ENCODE data around the gene DMBX1. TPM values are rescaled to one million over a fixed set of nuclear protein-coding genes. Genes with fewer than 3 reads are reported as not detected.

DMBX1 gene
- total RNA-seq, 1 donor from 2014 or later, result not detected

DNA sequence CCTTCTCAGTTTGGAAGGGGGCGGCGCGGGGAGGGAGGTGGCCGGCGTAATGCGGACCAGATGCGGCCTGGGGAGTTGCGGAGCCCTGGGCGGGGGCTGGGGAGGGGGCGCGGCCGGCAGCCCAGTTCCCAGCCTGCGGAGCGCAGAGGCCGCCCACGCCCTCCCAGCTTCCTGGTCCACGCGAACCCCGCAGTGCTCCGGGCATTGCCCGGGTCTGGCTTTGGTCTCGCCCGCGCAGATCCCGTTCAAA lies 695 bp downstream of the DMBX1 start:
- TF ChIP-seq, protein P1, sequence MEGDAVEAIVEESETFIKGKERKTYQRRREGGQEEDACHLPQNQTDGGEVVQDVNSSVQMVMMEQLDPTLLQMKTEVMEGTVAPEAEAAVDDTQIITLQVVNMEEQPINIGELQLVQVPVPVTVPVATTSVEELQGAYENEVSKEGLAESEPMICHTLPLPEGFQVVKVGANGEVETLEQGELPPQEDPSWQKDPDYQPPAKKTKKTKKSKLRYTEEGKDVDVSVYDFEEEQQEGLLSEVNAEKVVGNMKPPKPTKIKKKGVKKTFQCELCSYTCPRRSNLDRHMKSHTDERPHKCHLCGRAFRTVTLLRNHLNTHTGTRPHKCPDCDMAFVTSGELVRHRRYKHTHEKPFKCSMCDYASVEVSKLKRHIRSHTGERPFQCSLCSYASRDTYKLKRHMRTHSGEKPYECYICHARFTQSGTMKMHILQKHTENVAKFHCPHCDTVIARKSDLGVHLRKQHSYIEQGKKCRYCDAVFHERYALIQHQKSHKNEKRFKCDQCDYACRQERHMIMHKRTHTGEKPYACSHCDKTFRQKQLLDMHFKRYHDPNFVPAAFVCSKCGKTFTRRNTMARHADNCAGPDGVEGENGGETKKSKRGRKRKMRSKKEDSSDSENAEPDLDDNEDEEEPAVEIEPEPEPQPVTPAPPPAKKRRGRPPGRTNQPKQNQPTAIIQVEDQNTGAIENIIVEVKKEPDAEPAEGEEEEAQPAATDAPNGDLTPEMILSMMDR (IDR thresholded peaks at IDR 0.05), result no peak
- H3K4me1 Mint-ChIP-seq (ENCODE audit: low read depth), result peaks cover 14% of the 10 kb centered on the region

DNA sequence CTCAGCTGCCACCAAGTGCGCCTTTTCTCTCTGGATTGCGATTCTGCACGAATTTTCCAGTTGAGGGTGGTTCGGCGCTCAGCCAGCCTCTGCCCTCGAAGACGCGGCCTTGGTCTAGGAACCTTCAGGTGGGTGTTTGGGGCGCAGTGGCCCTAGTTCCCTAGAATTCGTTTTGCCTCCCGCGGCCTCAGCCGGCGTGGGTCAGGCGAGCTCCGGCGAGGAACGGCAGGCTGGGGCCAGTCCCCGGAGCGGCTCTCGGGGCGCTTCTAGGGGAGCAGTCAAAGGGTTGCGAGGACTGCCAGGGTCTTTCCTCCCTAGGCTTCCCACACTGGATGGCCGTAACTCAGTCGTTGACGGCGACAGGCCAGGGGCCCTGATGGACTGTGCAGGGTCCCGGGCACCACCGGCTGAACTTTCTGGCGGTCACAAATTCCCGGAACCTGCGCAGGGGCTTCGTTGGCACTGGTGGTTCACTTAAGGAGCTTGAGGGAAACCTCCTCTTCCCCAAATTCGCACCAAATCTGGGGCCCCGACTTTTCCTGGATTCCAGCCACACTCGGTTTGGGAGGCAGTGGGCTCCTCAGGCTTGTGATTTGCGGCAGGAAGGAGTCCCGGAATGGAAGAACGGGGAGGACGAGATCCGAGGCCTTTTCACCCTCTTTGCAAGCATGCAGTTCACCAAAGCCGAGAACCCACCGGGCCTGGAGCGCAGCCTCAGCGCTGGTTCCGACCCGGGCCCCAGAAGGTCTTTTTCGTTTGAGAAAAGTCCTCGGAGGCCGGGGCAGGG lies 1.2 kb downstream of the DMBX1 start:
- no peak for DNase-seq (ENCODE audit: low spot score)
- TF ChIP-seq, protein P1 (IDR thresholded peaks at IDR 0.05), result no peak
- Mint-ChIP-seq H3K4me1 (ENCODE audit: low read depth) (peaks cover 14% of the 10 kb centered on the region), H3K27ac (ENCODE audit: unreplicated experiment) (no peak overlapping the region), H3K27me3 (ENCODE audit: low read depth) (peaks cover 85% of the 10 kb centered on the region), H3K36me3 (ENCODE audit: low read depth) (peaks cover 3% of the 10 kb centered on the region), H3K4me3 (ENCODE audit: unreplicated experiment) (no peak overlapping the region), H3K9me3 (ENCODE audit: low read depth) (no peaks in the 10 kb centered on the region)

More for the DNA sequence above, 695 bp downstream of the DMBX1 start:
- Mint-ChIP-seq H3K27ac (ENCODE audit: unreplicated experiment) (no peak overlapping the region), H3K27me3 (ENCODE audit: low read depth) (peaks cover 80% of the 10 kb centered on the region), H3K9me3 (ENCODE audit: low read depth) (no peaks in the 10 kb centered on the region), H3K36me3 (ENCODE audit: low read depth) (peaks cover 3% of the 10 kb centered on the region), H3K4me3 (ENCODE audit: unreplicated experiment) (no peak overlapping the region)
- peak; percentile 46 for DNase-seq (ENCODE audit: low spot score)

DNA sequence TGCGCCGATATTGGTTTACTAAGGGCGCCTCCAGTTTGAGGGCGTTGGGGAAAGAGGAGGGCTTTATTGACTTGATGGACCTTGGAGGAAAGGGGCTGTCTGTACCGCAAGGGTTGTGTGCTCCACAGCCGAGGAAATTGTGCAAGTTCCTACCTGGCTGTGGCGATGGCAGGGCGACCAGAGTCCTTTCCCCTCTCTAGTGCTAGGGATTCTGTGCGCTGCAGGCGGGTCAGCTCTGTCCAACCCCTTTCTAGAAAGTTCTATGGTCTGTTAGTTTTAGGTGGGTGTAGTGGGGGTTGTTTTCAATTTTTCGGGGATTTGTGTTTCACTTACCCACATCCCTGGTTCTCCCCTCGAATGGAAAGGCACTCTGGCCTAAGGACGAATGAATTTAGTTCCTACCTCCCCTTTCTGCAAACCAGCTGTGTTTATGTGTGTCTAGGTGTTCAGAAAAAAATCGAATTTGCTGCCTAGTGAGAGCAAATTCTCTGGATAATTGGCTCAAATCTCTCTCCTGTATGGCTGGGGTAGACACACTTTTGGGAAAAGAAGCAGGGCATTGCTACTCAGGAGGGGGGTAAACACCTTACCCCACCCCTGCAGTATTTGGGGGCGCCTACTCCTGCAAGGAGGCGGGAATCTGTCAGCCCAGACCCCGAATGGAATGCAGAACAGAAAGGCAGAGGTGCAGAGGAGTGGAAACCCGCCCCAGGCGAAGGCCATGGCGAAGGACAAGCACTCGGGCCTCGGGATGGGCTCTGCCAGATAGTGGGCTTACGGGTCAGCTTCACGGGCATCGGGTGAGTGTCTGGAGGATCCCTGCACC lies 2.0 kb downstream of the DMBX1 start:
- Mint-ChIP-seq H3K9me3 (ENCODE audit: low read depth) (no peaks in the 10 kb centered on the region), H3K4me1 (ENCODE audit: low read depth) (peaks cover 14% of the 10 kb centered on the region), H3K27me3 (ENCODE audit: low read depth) (peaks cover 85% of the 10 kb centered on the region), H3K27ac (ENCODE audit: unreplicated experiment) (no peak overlapping the region), H3K36me3 (ENCODE audit: low read depth) (peaks cover 3% of the 10 kb centered on the region), H3K4me3 (ENCODE audit: unreplicated experiment) (no peak overlapping the region)
- TF ChIP-seq, protein P1 (IDR thresholded peaks at IDR 0.05), result no peak
- no peak for DNase-seq (ENCODE audit: low spot score)

DNA sequence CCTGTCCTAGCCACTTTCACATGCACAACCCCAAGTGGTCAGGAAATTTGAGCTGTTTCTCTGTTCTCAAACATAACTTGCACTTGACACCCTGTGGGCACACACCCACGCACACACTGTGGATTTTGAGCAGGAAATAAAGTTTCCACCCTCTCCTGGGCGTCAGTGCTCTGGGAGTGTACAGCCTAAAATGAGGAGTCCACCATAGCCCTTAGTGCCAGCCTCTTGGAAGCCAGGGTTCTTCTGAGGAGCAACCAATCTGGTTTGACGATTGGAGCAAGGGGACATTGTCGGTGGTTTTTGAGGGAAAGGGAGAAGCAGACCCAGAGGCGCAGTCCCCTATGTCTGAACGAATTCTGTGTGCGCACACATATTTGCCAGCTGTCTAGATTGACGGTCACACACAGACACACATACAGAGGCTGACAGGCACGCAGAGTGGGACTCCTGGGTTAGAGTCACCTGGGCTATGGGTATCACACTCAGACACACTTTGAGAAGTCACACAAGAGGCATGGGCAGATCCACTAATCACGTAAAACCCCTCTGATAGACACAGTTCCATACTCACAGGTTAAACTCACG lies 2.7 kb downstream of the DMBX1 start:
- peaks cover 86% of the 10 kb centered on the region for H3K27me3 Mint-ChIP-seq (ENCODE audit: low read depth)
- no peaks in the 10 kb centered on the region for H3K9me3 Mint-ChIP-seq (ENCODE audit: low read depth)
- H3K27ac Mint-ChIP-seq (ENCODE audit: unreplicated experiment), result no peak overlapping the region
- DNase-seq (ENCODE audit: low spot score), result no peak
- peaks cover 3% of the 10 kb centered on the region for H3K36me3 Mint-ChIP-seq (ENCODE audit: low read depth)
- peaks cover 14% of the 10 kb centered on the region for H3K4me1 Mint-ChIP-seq (ENCODE audit: low read depth)
- no peak overlapping the region for H3K4me3 Mint-ChIP-seq (ENCODE audit: unreplicated experiment)
- TF ChIP-seq, protein P1 (IDR thresholded peaks at IDR 0.05), result no peak

DNA sequence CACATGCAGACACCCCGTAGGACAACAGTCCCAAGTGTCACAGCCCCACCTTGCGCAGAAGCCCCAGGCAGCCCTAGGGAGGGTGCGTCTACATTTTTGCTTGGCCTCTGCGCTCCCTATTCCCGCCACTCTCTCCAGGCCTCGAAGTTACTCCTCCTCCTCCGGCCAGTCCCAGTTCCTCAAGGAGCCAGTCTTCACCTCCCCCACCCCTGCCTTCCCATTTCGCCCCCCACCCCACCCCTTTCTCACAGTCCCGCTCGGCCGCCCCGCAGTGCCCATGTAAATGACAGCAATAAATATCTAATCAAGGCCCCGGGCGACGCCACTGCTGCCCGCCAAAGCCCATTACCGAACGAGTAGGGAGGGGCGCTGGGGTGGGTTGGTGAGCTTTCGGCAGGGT lies 3.2 kb downstream of the DMBX1 start:
- TF ChIP-seq, protein P1 (IDR thresholded peaks at IDR 0.05), result no peak
- no peak for DNase-seq (ENCODE audit: low spot score)
- Mint-ChIP-seq H3K27ac (ENCODE audit: unreplicated experiment) (no peak overlapping the region), H3K4me3 (ENCODE audit: unreplicated experiment) (no peak overlapping the region), H3K4me1 (ENCODE audit: low read depth) (peaks cover 14% of the 10 kb centered on the region), H3K27me3 (ENCODE audit: low read depth) (peaks cover 84% of the 10 kb centered on the region), H3K36me3 (ENCODE audit: low read depth) (peaks cover 3% of the 10 kb centered on the region), H3K9me3 (ENCODE audit: low read depth) (no peaks in the 10 kb centered on the region)

All from chondrocyte (in vitro differentiated cells).